NB4 (cell line): ENCODE data around the gene TMEM176B.

ENCODE experiments used
- CTCF ChIP-seq: IDR thresholded peaks from one replicate; pipeline ENCODE4 v1.5.1; 2012; ENCODE audit warnings: low read depth, low read length
- MAX ChIP-seq: IDR thresholded peaks from 2 replicates; pipeline ENCODE4 v1.6.1; 2011; ENCODE audit warnings: low read depth, low read length
- MYC ChIP-seq: IDR thresholded peaks from 2 replicates; pipeline ENCODE4 v1.6.1; 2011; ENCODE audit warnings: low read depth, low read length
- POLR2A ChIP-seq: IDR thresholded peaks from 2 replicates; pipeline ENCODE4 v1.6.1; 2011; ENCODE audit warnings: mild to moderate bottlenecking; ENCODE audit not compliant: insufficient read length; ENCODE audit errors: extremely low read depth

- TF ChIP-seq CTCF (no peak), POLR2A (no peak), MAX (no peak), MYC (no peak)
Observed at GRCh38 chr7:150799156-150799555, 1.0 kb downstream of the TMEM176B start.
